Ovary (tissue), 9 donors: ENCODE measurements around the gene FGD3. TPM values are rescaled to one million over a fixed set of nuclear protein-coding genes. Genes with fewer than 3 reads are reported as not detected.
A peak's percentile ranks its signal among the peaks of the same experiment; 100 is the strongest.

ENCODE experiments used
- DNase-seq, 5 donors: peaks; one replicate each; pipeline ENCODE4 v3.0.0-alpha.2; 2019 to 2020
- H3K27ac ChIP-seq, 2 donors: fragments of 200-600 bp; one replicate each; pipeline versions ENCODE4 v1.5.1 to v1.8.0; 2019 to 2022
- H3K27me3 ChIP-seq: fragments of 200-600 bp; one replicate; pipeline ENCODE4 v1.8.0; 2022
- H3K36me3 ChIP-seq: fragments of 200-600 bp; sonication (generic); one replicate; pipeline ENCODE4 v1.5.1; 2019
- H3K4me1 ChIP-seq: one replicate; pipeline ENCODE4 v1.8.1; 2013; ENCODE audit warnings: mild to moderate bottlenecking, moderate library complexity; ENCODE audit not compliant: insufficient read depth
- H3K4me3 ChIP-seq: fragments of 200-600 bp; sonication (generic); one replicate; pipeline ENCODE4 v1.5.1; 2017
- H3K9me3 ChIP-seq, 2 donors: fragments of 200-600 bp in 1 of 2; sonication (generic) in 1 of 2; one replicate each; pipeline versions ENCODE4 v1.5.1 to v1.8.1; 2013 to 2019; ENCODE audit warnings: mild to moderate bottlenecking in 1 of 2, moderate library complexity in 1 of 2
- CTCF ChIP-seq, 3 donors: fragments of 450-650 bp in 2 of 3; fragments of 200-600 bp in 1 of 3; IDR thresholded peaks; one replicate each; pipeline versions ENCODE4 v1.5.1 to v1.8.0; 2016 to 2022; ENCODE audit warnings: antibody characterized with exemption in 3 of 3, mild to moderate bottlenecking in 1 of 3
- EP300 ChIP-seq: sonication (generic); formaldehyde crosslinking; IDR thresholded peaks from one replicate; pipeline ENCODE4 v1.6.1; 2017; ENCODE audit warnings: antibody characterized with exemption
- POLR2A ChIP-seq: fragments of 450-650 bp; IDR thresholded peaks from one replicate; pipeline ENCODE4 v1.6.1; 2017; ENCODE audit warnings: antibody characterized with exemption, mild to moderate bottlenecking, moderate library complexity
- WGBS, 3 donors: extraction: QIAGEN DNeasy Blood & Tissue Kit in 1 of 3; methylation state at CpG; one replicate each; pipeline versions ENCODE4 v1.1.5 to v1.1.7; 2013 to 2017; 5-methylcytosine and 5-hydroxymethylcytosine counted together
- intact Hi-C, 4 donors: fragments of 100-400 bp; cut with DNase I; formaldehyde crosslinking; loops; one replicate each; pipeline versions ENCODE4 v1.11.0 to v1.15.1; 2022 to 2023
- polyA plus RNA-seq, 2 donors: library from polyadenylated mRNA; stranded (reverse); fragments of 200-250 nt in 1 of 2; fragments of 350-450 nt in 1 of 2; fragmentation: Illumina TruSeq in 1 of 2; extraction: RNeasy Lipid Tissue Mini Kit (QIAGEN cat#74804) in 1 of 2; gene quantifications; one replicate each; pipeline ENCODE4 v1.2.3, GENCODE V29; 2013 to 2014
- total RNA-seq, 7 donors: library from RNA; depleted of rRNA in 2 of 7; stranded (reverse); fragments of >200 nt in 2 of 7; fragmentation: NEBNext Ultra II Directional in 3 of 7; extraction: Animal tissue kit (Norgen Biotek cat#: 25700) in 3 of 7; gene quantifications; one replicate each; pipeline versions ENCODE4 v1.1.0 to v1.2.4, GENCODE V29; 2016 to 2023
- donor health status: DM: no; HTN: no; CAD: no; lungs with moderate emphysema.
- donor health status: DM: no; HTN: no; CAD: no.
- donor health status: Bipolar disorder and iron deficiency.
- donor health status: DM: yes; HTN: yes; CAD: no.
- donor health status: DM: no; HTN: no; CAD: no.
- donor health status: DM: yes; HTN: yes; CAD: no.

FGD3 gene
- total and polyA plus RNA-seq, 9 donors, result 1.1 to 6.7 (median 2.0) TPM

- Histone ChIP-seq H3K4me1 (peaks cover 43% of the 10 kb centered on the region), H3K27me3 (no peaks in the 10 kb centered on the region), H3K27ac (peak overlapping the region in 1 of 2 donors; percentile 87), H3K36me3 (no peaks in the 10 kb centered on the region), H3K4me3 (no peak overlapping the region), H3K9me3 (no peaks in the 10 kb centered on the region)
- intact Hi-C loops, result loop anchor here in 2 of 4 donors (5.0 kb wide), 2 partner anchors 37 to 42 kb away; partner anchors contain the start of gene CARD19 (in 1 of the 2)
- peak in 1 of 5 donors; percentile 43 for DNase-seq
- TF ChIP-seq EP300, result no peak
- TF ChIP-seq POLR2A, result no peak
- TF ChIP-seq CTCF (IDR thresholded peaks at IDR 0.05), result no peak
- 62 to 71% (median 70%) methylated on average over 11 of the region's 11 CpGs for WGBS, 3 donors
Measured at GRCh38 chr9:93054758-93055704, 107.7 kb downstream of the FGD3 start.

- intact Hi-C loops, result loop anchor here in 2 of 4 donors (5.0 kb wide), 2 partner anchors 35 to 40 kb away; partner anchors contain the start of gene CARD19 (in 1 of the 2)
- Histone ChIP-seq H3K36me3 (no peaks in the 10 kb centered on the region), H3K27ac (peak overlapping the region; percentile 6 to 87), H3K9me3 (no peaks in the 10 kb centered on the region), H3K27me3 (no peaks in the 10 kb centered on the region), H3K4me1 (peaks cover 50% of the 10 kb centered on the region), H3K4me3 (no peak overlapping the region)
- TF ChIP-seq EP300 (no peak), POLR2A (no peak), CTCF (IDR thresholded peaks at IDR 0.05) (no peak)
- peak in 4 of 5 donors; percentile 52 to 62 (median 60) for DNase-seq
- WGBS, 3 donors, result 69 to 77% (median 74%) methylated on average over 8 of the region's 8 CpGs
Measured at GRCh38 chr9:93057042-93057702, 109.8 kb downstream of the FGD3 start.

- no peak for TF ChIP-seq EP300
- TF ChIP-seq POLR2A, result no peak
- no peak for TF ChIP-seq CTCF (IDR thresholded peaks at IDR 0.05)
- no peaks in the 10 kb centered on the region for H3K27me3 ChIP-seq
- intact Hi-C loops, result loop anchor here in 2 of 4 donors (5.0 kb wide), 2 partner anchors 34 to 39 kb away; partner anchors contain the start of gene CARD19 (in 1 of the 2)
- peak overlapping the region; percentile 23 to 87 for H3K27ac ChIP-seq
- H3K9me3 ChIP-seq, result no peaks in the 10 kb centered on the region
- peaks cover 46% of the 10 kb centered on the region for H3K4me1 ChIP-seq
- no peaks in the 10 kb centered on the region for H3K36me3 ChIP-seq
- 39 to 46% (median 40%) methylated on average over 14 of the region's 14 CpGs for WGBS, 3 donors
- DNase-seq, result peak in 3 of 5 donors; percentile 55 to 56 (median 56)
- H3K4me3 ChIP-seq, result no peak overlapping the region
Measured at GRCh38 chr9:93057703-93058354, 110.5 kb downstream of the FGD3 start.
